GM18517 (cell line): Measurements from ENCODE around the gene TENM3.
"Not testable (repeated sequence)": the region's sequence is repeated elsewhere in the genome, so short reads cannot be mapped to it uniquely, and the experiment has no call there.

Experiments used
- ATAC-seq: cut with Tn5 transposase; IDR thresholded peaks from one replicate; pipeline ENCODE4 v1.9.1; 2021; ENCODE audit warnings: mild to moderate bottlenecking, moderate library complexity; ENCODE audit not compliant: unreplicated experiment

Gene TENM3

DNA sequence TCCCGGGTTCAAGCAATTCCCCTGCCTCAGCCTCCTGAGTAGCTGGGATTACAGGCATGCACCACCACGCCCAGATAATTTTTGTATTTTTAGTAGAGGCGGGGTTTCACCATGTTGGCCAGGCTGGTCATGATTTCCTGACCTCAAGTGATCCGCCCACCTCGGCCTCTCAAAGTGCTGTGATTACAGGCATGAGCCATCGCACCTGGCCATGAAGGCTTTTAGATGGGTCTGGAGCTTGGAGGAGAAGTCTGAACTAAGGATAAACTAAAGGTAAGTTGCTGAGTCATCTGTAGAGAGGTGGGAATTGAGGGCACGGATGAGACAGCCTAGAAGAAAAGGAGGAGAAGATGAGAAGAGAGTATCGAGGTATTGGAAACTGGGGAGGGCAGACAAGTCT is at the start of gene TENM3:
Gene TENM3 (plus strand): TSS at position 199 of the 400 bp plus-strand sequence. CDS start 80,619 bp downstream, outside the sequence.
- not testable (repeated sequence) for ATAC-seq

DNA sequence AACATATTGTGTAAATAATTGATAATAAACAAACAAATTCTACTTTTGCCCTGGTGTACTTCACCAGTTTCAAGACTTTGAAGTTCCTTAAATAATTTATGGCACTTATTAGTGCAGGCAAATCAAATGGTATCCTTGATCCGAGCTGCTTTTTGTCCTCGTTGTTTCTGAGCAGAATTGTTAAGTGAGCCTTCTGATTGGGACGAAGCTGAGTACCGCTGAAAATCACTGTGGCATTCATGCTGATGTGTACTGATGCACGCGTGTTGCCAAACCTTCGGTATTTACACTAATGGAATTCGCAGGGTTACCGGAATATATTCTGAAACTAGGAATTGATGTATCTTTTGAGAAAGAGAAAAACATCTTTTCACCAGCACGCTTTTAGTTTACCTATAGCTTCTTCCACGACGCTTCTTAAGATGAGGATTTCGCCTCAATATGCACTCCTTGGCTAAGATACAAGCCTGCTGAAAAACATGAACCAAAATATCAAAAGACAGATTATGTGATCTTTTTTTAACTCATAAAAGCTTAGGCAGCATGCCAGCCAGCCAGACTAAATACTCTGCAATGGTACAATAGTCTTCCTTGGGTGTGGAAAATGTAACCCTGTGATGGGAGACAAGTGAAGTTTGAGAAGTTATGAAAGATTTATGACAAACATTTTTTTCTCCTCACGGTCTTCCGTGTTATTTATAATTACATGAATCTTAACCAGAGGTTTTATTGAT is 48.9 kb upstream of the TENM3 start:
- ATAC-seq = no peak

DNA sequence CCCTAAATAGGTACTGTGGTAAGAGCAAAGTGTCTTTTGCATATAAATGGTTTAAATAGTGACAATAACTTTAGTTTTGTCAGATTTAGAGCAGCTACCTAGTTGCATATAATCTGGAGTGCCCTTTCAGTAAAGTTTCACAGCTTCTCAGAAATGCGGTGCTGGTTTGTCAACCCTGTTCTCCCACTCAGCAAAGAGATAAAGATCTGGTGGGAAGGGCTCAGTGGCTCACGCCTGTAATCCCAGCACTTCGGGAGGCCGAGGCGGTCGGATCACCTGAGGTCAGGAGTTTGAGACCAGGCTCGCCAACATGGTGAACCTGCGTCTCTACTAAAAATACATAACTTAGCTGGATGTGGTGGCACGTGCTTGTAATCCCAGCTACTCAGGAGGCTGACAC is 45.6 kb upstream of the TENM3 start:
- no peak for ATAC-seq

DNA sequence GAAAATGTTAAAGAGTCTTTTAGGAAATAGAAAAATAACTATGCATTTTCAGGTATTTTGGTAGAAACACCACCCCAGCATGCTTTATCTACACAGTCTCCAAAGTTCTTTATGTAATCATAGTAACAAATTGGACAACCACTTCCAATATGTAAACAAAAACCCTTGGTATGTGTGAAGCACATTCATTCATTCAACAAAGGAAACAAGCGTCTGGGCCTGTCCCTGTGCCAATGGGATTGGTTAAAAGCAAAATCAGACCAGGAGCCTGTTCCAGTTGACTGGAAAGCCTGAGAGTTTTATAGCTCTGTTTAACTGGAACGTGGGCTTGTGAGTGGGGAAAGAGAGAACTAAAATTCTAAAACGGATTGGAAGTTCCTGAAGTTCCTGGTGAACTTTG is 41.3 kb upstream of the TENM3 start:
- ATAC-seq = no peak

DNA sequence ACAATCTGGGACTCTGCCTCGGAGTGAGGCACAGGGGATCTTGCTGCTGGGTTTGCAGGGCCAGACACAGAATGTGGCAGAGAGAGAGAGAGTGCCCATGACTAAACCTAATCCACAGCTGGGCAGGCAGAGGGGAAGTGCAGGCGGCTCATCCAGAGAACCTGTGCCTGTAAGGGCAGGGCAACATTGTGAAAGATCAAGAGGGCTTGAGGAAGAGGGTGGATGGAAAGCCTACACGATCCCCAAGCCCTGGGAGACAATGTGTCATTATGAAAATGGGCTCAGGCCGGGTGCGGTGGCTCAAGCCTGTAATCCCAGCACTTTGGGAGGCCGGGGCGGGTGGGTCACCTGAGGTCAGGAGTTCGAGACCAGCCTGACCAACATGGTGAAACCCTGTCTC is 40.6 kb upstream of the TENM3 start:
- ATAC-seq = no peak

DNA sequence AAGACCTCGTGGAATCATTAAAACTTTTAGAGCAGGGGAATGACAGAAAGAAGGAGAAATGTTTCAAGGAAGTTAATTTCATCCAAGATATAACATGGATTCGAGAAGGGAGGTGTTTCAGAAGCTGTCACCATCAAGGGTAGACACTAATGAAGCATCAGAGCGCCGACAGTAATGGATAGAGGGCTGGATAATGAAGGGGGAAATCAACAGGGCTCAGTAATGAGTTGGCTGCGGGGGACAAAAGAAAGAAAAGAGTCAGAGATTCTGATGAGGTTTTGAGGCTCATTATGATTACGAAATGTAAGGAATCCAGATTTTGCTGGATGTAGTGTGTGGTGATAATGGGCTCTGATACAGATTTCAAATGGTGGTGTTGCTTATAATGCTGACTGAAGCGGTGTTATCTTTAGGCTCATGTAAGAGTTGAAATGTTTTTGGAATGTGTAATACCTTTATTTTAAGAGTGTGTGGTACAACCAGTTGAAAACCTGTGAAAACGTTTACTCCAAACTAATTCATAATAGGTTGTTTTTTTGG is 39.3 kb upstream of the TENM3 start:
- ATAC-seq = no peak

DNA sequence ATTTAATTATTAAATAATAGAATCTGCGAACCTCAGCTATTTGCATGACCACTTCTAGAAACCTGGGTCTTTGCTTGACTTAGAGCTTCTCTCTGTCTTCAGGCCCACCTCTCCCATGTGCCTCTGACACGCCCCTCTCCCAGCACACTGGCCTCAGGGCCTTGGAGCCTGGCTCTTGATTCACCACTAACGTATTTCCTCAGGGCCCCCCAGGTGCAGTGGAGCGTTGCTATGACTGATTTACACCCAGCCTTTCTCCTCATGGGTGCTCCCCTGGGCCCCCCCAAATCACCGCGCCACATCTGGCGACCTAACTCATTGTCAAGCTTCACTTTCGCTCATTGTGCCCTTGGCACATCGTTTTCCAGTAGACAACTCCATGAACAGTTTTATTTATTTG is 37.9 kb upstream of the TENM3 start:
- ATAC-seq = no peak

DNA sequence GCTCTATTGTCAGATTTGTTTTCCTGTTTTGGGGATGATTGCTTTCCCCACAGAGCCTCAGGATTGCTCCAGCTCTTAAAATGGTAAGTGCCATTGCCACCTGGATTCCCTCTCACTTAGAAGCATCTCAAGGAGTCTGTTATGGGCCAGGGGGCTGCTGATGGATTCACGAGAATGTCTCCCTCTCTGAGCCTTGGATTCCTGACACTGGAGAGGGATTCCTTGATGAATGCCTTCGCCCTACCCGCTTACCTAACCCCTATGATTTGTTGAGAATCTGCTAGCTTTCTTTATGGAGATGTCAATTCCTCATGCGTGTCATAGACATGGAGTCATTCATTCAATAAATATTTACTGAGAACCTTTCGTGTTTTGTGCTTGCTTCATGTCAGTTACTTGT is 36.9 kb upstream of the TENM3 start:
- ATAC-seq = no peak

DNA sequence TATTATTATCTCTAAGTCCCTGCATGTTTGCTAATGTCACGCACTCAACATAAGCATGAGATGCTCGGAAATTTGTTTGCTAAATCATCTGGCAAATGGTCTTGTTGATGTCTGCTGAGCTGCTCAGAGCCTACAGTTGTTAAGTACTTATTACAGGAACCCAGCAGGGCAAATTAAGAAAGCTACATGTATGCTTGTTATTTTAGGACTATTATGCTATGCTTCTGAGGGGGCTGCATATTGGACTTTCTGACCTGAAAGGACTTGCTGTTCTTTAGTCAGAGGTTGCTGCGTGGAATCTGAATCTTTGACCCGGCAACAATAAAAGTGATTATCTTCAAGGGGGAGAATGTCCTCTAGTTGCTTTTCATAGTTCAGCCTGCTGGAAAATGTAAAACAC is 36.3 kb upstream of the TENM3 start:
- no peak for ATAC-seq

DNA sequence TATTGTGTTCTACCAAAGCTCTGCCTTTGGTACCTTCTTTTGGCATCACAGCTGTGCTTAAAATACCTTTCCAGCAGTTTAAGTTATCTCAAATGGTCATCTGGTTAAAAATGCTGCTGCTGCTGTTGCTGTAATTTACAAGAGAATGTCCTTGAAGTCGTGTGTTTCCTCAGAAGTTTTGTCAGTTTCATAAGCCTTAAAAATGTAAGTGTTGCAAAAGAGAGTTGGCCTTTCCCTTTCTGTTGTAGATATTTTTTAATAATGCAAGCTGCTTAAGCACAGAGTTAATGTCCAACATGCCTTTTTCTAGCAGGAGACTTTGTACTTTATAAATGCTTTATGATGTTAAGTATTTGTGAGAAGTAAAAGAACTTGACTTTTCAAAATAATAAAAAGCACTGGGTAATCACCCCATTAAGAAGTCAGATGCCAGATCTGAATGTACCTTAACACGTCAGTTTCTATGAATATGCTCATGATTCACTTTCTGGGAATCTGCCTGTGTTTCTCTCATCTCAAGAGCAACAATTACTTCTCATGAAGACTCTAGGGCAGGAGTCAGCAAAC is 35.3 kb upstream of the TENM3 start:
- no peak for ATAC-seq

DNA sequence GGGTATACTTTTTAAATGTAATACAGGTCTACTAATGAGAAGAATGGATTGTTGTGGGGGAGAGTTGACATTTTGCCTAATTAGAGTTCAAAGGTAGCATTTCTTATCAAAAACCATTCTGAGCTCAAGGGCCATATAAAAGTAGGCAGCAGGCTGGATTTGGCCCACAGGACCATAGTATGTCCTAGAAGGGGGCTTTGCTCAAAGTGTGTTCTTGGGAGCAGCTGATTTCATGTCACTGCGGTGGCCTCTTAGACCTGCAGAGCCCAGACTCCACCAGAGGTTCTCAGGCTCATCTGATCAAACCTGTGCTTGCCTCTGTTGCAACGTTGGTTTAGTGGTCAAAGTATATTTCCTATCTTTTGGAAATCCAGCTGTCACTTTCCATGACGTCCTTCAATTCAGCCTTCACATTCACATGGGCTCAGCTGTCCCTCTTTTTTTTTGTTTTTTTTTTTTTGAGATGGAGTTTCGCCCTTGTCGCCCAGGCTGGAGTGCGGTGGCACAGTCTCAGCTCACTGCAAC is 34.6 kb upstream of the TENM3 start:
- no peak for ATAC-seq

DNA sequence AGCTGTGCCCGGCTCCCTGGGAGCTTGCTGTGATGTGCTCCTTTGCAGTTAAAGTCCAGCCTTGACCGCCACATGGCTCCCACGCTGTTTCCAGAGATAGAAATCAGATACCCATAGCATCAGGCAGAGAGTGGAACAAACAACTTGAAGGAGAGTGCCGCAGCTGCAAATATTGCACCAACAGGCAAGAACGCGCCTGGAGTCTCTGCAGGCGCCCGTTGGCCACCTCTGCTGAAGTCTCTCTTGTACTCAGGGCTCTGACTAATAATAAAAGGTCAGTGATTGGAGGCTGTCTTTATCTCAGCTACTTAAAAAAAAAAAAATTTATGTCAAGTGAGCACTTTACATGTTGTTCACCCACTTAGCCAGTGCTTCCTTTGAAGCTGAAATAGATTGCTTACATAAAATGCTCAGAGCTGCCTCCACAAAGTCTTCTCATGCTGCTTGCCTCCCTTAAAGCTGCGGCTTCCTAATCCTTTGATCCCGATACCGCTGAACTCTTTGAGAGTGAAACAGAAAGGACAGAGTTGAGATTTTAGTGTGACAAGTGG is 30.9 kb upstream of the TENM3 start:
- no peak for ATAC-seq

DNA sequence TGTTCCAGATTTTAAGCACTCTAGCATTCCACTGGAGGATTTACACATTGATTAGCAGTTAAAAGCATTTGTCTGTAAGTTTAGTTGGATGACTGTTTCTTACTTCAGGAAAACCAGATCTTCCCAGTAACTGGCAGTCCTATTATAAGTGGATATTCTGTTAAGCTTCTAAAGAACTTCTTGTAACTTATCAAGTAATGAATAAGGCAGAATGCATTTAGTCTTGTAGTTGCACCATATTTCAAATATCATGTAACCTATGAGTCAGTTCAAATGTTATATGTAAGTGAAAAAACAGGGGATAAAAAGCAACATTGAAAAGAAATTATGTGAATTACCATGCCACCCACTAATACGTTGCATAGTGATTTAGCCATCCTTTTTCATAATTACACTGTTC is 30.2 kb upstream of the TENM3 start:
- ATAC-seq = no peak

DNA sequence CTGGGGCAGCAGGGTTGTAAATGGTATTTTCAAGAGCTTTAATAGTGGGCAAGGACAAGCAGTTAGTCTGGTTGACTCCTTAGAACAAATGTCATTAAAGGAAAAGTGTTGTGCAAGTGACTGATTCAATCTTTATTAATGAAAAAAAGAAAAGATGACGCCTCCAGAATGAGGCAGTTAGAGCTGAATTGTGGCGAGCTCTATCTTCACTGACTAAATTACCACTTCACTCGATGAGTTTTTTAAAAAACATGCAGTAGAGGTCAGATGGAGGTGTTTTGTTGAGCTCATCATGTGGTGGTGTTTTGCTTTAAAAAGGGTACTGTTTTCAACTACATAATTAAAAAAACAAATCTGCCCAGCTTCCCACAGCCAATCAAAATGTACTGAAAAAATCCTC is 28.1 kb upstream of the TENM3 start:
- ATAC-seq = no peak

DNA sequence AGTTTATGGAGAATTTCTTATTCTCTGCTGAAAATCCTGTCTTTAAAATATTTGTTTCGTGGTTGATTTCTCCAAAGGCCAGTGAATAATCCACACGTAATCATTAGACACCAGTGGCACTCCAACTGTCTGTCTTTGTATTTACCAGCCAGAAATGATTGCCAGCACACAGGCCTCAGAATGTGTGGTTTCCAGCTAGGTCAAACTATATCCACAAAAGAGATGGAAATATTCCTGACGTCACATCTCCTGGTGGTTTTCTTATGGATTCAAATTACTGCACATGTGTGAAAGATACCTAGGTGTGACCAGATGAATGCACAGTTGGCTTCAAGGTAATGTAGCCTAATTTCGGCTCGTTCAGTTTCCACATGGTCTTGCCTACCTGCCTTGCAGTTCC is 27.2 kb upstream of the TENM3 start:
- no peak for ATAC-seq

DNA sequence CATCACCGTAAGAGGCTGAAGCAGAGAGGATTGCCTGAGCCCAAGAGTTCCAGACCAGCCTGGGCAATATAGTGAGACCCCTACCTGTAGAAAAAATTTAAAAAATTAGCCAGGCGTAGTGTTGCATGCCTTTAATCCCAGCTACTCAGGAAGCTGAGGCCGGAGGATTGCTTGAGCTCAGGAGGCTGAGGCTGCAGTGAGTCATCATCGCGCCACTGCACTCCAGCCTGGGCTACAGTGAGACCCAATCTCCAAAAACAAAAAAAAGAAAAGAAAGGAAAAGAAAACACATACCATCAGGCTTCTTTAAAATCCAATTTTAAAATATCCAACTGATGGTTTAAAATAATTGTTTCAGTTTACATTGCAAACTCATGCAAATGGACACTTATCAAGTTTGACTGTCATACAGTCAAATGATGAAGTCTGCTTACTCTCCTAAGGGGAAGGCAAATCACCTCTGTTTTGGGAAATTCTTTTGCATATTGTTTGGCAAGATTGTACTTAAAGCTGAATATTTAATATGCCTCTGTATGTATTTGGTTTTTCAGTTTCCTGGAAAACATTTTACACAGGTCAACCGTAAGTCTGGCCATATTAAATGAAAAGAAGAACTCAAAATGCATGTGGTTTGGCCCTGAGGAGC is 23.7 kb upstream of the TENM3 start:
- ATAC-seq = no peak

DNA sequence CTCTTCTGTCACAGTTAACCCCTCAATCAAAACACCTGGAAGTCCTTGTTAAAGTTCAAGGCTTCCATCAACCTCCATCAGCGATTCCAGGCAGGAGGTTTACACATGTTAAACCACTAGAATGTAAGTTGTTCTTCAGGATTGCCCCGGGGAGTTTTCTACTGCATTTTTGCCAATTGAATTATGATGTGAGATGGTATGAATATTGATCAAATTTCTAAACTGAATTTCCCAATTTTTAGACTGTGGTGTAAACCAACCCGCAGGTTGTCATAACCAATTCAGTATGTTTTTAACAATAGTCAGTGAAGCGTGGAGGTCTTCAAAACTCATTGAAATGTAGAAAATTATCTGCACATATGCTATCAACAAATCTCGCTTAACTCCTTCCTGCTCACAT is 21.2 kb upstream of the TENM3 start:
- no peak for ATAC-seq

DNA sequence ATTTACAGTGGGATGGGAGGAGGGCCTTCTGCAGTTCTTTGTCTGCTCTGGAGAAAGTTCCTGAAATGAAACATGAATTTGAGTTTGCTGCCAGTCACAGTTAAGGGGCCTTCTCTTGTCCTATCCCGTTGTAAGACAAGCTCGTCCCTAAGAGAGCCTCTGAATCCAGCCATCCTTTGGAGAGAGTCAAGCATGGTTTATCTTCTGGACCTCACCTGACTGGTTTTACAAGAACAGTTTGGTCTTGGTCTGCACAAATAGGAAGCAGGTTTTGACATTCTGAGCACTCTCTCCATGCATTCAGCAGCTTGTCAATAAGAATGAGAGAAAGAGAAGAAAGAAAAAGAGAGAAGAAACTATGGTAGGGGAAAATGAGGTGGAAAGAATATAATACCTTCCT is 20.4 kb upstream of the TENM3 start:
- no peak for ATAC-seq

DNA sequence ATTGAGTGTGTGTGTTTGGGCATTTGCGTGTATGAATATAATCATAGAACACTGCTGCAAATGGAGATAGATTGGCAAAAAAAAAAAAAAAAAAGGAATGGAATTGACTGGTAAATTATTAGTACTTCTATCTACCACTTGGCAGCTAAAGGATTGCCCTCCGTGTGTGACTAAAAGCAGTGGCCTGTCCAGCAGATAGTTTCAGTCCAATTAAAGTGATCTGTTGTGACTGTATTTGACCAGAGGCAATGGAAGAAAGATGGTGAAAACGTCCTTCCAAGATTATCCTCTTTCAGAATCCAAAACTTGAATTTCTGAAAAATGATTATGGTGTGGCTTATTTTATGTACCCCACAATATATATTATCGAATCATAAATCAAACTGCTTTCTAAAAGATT is 19.5 kb upstream of the TENM3 start:
- no peak for ATAC-seq

DNA sequence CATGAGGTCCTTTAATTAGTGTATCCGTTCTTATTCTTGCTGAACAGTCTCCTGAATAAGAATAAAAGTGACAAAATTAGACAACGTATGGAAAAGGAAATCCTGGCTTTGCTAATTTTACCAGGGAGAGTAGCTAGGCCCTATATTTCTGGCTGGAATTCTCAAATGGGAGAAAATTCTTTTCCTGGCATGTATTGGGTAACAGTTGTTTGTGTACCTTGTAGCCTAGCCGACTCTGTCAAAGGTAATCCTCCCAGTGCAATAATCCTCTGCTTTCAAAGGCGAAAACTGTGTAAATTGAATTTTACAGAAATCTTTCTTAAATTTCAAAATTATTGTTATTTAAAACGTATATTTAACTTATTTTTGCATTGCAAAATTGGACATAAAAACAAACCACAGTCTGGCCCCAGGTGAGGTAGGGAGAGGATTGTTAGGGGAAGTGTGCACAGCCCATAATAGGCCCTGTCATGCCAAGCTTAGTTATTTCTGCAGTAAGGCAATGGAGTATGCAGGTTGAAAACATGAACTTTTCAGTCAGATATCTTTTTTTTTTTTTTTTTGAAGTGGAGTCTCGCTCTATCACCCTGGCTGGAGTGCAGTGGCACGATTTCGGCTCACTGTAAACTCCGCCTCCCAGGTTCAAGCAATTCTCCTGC is 18.9 kb upstream of the TENM3 start:
- ATAC-seq = no peak

DNA sequence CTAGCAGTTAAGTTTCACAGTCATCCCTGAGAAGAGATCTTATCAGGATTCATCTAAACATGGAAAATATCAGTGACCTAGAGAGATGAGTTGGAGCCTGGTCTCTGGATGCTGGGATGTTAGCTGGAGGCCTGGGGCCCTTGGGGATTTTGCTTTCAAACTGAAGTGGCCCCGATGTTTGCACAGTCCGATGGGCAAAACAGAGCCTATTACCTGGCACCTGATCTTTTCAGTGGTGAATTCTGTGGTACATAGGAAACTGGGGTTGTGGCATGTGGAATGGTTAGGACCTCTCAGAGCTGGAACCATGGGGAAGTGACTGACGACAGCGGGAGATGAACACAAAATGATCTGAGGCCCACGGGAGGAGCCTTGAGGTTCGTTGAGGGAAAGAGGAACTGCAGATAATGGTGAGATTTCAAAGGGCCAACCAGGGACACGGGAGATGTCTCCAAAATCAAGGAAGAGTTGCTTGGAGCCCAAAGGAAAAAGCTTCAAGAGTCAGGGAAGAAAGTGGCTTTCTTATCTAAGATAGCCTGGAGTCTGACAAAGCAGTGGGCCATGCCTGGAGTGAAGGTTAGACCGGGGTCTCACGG is 17.8 kb upstream of the TENM3 start:
- no peak for ATAC-seq
